ENCODE measurements around the gene ISY1. TPM values are rescaled to one million over a fixed set of nuclear protein-coding genes. Genes with fewer than 3 reads are reported as not detected.

ISY1 gene
- total RNA-seq, 1 experiment from 2014 or later = 43.6 TPM

- intact Hi-C loops (cut with micrococcal nuclease) = no loop called here
- CTCF ChIA-PET = interaction anchor here (0.6 to 3.1 kb wide), 7 partner anchors 10 to 193 kb away, joined by 3 to 49 read pairs (median 5); partner anchors contain the start of gene CNBP
- Histone ChIP-seq H3K27me3 (ENCODE audit: insufficient read depth, low read length) (no peaks in the 10 kb centered on the region), H3K36me3 (ENCODE audit: control insufficient read depth in 1 of 2, insufficient read depth in 2 of 2, low read length in 2 of 2) (peaks cover 18 to 22% of the 10 kb centered on the region in 2 experiments; a peak in 3 of 4 replicates), H3K9me3 (ENCODE audit: control insufficient read depth in 1 of 2, insufficient read depth in 1 of 2, low read depth in 1 of 2, low read length in 2 of 2) (no peaks in the 10 kb centered on the region), H3K79me2 (ENCODE audit: insufficient read depth, low read length) (peaks cover 36% of the 10 kb centered on the region), H3K4me1 (ENCODE audit: control insufficient read depth in 1 of 2, insufficient read depth in 2 of 2, low read length in 2 of 2) (peaks cover 10 to 22% of the 10 kb centered on the region in 2 experiments; a peak in 3 of 4 replicates), H3K4me2 (ENCODE audit: low read length) (peak overlapping the region; percentile 89), H3K27ac (ENCODE audit: low read depth, low read length) (peak overlapping the region; percentile 85; the same call in 1 of the 2 replicates), H4K20me1 (ENCODE audit: insufficient read depth) (0 out of 2 replicates have a peak, but pooled peaks cover 5% of the 10 kb centered on the region), H3K9ac (ENCODE audit: low read length) (peak overlapping the region; percentile 82), H3K4me3 (replicated peaks in 1 of 2; ENCODE audit: low read depth in 1 of 2, low read length in 2 of 2) (peak overlapping the region; percentile 79 to 95), H2AFZ (ENCODE audit: low read depth, low read length, poor library complexity, severe bottlenecking) (no peak overlapping the region), H3K9me2 (ENCODE audit: insufficient read depth) (no peaks in the 10 kb centered on the region)
- RAD21 ChIA-PET (ENCODE audit: low non-redundant PET in 1 of 2, low total read pairs in 2 of 2, uncharacterized antibody in 2 of 2, unreplicated experiment in 2 of 2) = no interaction called here
- DNase-seq (ENCODE audit: low read depth, low spot score) (no peak), ATAC-seq (no peak)
- POLR2A ChIA-PET = interaction anchor here (0.6 to 1.9 kb wide), 5 partner anchors 20 to 82 kb away, joined by 3 to 7 read pairs (median 3); partner anchors contain the start of genes CNBP and RAB43
- no TSS peak for BruUV-seq (replicated peaks)
- no peak for TF ChIP-seq POLR2A (IDR thresholded peaks at IDR 0.05; ENCODE audit: borderline replicate concordance, extremely low read depth, insufficient read depth, insufficient read length)
- TF ChIP-seq SP1 (IDR thresholded peaks at IDR 0.05; ENCODE audit: low read depth) = no peak
- peak in 2 of 3 experiments; percentile 15 to 31; a peak in 3 of 6 replicates for TF ChIP-seq CTCF (IDR thresholded peaks at IDR 0.05 in 2 of 3, conservative IDR thresholded peaks at IDR 0.05 in 1 of 3; ENCODE audit: borderline replicate concordance in 1 of 3, insufficient read depth in 1 of 3, low read depth in 2 of 3, low read length in 2 of 3)
- peak; percentile 39; the same call in 1 of the 2 replicates for TF ChIP-seq POLR2AphosphoS5 (IDR thresholded peaks at IDR 0.05; ENCODE audit: low read depth, low read length)
These were observed 2.1 kb upstream of the ISY1 start for GRCh38 chr3:129162729-129163579.

Measured in HCT116 (cell line).